Inflammatory macrophage treated with lipopolysaccharide for 1 hour (primary cell): ENCODE measurements around the gene LRRC42.
"Not testable (repeated sequence)": the region's sequence is repeated elsewhere in the genome, so short reads cannot be mapped to it uniquely, and the experiment has no call there.

Experiments used
- DNase-seq, 2 donors: peaks; one replicate each; pipeline ENCODE4 v3.0.0-alpha.2; 2020 to 2022

The LRRC42 gene

DNA sequence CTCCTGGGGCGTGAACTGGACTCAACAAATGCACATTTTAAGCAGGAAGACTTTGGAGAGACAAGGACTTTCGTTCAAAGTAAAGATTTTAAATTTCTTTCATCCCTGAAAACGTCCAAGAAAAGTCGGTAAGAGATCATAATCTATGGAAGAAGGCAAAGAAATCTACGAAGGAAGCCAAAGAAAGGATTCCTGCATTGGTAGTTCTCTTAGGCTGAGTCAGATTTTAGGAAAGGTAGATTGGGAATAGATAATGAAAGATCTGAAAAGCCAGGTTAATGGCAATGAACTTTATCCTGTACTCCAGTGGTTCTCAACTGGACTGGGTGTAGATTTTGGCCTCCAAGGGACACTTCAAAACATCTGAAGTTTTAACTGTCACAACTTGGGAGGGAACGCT lies 3.1 kb upstream of the LRRC42 start:
- no peak for DNase-seq

GRCh38 chr1:53943490-53944043 lies 2.6 kb upstream of the LRRC42 start:
- DNase-seq, result no peak

- no peak for DNase-seq
Observed at GRCh38 chr1:53944469-53945182, 1.5 kb upstream of the LRRC42 start.

GRCh38 chr1:53945183-53945432 lies 1.0 kb upstream of the LRRC42 start:
- peak in 1 of 2 donors; percentile 26 for DNase-seq

- DNase-seq, result peak; percentile 91 to 99
Observed at GRCh38 chr1:53945433-53946251, 508 bp upstream of the LRRC42 start, which contains the start of gene IFT25. TSS of gene IFT25 (minus strand) at chr1:53945699. CDS start at chr1:53940082, 5,617 bp downstream.

DNA sequence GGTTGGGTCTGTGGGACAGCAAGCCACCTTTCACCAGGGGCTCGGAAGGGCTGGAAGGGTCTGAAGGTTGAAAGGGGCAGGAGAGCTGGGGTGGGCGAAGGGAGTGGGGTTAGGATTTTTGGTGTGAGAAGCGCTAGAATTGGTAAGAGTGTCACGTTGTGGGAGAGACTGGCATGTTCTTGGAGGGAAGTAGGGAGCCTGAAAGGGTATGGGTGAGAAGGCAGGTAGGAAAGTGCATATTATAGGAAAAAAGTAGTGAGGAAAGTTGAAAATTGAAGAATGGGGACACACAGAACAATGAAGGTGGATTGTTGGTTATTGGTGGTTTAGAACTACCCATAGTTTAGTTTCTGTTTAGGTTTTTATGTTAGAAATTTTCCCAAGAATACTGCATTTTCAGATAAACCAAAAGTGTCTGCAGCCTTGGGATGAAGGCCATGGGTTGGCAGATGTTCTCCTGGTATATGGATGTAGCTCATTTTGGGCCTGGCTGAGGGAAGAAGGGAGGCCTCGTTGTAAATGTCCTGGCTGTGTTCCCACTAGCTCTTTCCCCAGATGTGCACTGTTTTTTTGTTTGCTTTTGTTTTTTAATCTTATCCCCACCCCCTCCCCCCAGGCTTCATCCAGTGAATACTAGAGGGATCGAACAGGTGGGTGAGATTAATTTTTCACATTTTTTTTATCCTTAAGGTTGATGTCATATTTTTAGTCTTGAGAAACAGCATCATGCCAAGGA lies 1.2 kb downstream of the LRRC42 start:
- DNase-seq, result no peak

DNA sequence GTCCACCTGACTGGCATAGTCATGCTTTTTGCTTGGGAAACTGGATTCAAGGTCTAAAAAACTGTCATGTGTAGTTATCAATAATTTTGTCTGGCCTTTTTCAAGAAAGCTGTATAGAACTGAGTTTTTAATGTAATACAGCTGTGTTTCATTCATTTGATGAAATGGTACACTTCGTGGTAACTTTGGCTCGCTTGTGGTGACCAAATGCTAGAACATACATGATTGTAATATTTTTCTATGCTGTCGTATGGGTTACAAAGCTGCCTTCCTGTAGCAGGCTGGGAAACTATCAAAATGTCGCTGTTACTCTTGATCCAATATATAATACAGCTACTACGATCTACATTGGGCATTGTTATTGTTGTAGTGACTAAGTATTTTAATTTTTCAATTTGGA lies 2.1 kb downstream of the LRRC42 start:
- DNase-seq, result no peak

- peak in 1 of 2 donors; percentile 43 for DNase-seq
Observed at GRCh38 chr1:53949023-53949990, 3.2 kb downstream of the LRRC42 start.

DNA sequence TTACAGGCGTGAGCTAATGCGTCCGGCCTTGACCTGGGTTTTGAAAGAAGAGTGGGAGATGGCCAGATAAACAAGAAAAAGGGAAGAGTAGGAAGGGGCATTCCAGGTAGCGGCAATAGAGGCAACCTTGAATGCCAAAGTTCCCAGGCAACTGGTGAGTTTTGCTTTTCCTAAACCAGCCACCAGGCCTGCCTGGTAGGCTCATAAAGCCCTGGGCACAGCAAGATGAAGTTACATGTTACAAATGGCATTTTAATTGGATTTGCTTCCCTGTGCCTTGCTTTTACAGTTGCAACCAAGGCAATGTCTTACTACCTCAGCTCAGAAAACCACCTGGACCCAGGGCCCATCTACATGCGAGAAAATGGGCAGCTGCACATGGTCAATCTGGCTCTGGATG lies 5.5 kb downstream of the LRRC42 start:
- no peak for DNase-seq

DNA sequence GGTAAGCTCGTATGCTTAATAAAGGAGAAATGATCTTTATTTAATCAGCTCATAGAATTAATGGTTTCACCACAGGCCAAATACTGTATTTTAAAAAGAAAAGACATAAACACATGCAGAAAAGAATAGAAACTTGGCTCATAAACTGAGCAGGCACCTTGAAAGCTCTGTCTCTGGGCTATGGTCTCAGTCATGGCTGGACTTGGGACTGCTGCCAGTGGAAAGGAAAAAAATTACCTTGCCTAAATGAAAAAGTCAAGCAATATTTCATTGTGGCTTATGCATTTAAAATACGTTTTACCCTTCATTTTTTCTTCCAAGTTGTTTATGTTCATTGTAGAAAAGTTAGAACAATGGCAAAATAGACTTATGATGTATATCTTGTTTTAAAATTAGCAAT lies 8.0 kb downstream of the LRRC42 start:
- DNase-seq, result no peak

- DNase-seq, result peak in 1 of 2 donors; percentile 15
Observed at GRCh38 chr1:53956308-53957168, 10.4 kb downstream of the LRRC42 start.

GRCh38 chr1:53957194-53957818 lies 11.2 kb downstream of the LRRC42 start:
- no peak for DNase-seq

DNA sequence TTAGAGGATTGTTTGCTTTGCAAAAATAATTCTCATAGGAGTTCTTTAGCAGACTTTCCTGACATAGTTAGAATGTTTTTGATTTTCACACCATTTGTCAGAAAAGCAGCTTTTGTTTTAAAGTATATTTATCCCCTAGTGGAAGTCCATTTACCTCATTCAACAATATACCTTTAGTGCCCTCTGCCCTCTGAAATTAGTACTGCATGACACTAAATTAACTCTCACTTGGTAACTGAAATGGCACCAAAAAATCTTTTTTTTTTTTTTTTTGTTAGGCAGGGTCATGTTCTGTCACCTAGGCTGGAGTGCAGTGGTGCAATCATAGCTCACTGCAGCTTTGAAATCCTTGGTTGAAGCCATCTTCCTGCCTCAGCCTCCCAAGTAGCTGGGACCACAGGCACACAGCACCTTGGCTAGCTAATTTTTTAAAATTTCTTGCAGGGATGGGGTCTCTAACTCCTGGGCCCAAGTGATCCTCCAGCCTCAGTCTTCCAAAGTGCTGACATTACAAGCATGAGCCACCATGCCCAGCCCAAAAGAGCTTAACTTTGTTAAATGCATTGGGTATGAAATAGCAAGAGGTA lies 13.6 kb downstream of the LRRC42 start:
- peak in 1 of 2 donors; percentile 76 for DNase-seq

- DNase-seq, result no peak
Observed at GRCh38 chr1:53962395-53962794, 16.2 kb downstream of the LRRC42 start.

GRCh38 chr1:53963460-53963859 lies 17.3 kb downstream of the LRRC42 start:
- DNase-seq, result no peak

DNA sequence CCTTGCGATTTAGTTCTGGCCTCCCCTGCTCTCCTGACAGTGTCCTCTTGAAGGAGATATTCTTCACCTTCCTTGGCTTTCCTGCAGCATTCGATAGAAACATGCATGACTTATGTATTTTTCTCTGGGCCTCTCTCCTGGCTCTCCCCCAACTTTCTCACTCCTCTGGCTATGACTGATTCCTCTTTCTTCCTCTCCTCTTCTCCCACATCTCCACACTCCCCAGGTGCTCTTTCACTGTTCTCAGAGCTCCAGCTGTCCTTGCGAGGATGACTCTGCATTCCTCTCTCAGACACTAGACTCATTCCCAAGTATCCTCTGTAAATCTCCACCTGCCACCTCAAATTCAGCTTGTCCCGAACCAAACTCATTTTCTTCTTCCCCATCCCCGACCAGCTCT lies 18.0 kb downstream of the LRRC42 start:
- no peak for DNase-seq

DNA sequence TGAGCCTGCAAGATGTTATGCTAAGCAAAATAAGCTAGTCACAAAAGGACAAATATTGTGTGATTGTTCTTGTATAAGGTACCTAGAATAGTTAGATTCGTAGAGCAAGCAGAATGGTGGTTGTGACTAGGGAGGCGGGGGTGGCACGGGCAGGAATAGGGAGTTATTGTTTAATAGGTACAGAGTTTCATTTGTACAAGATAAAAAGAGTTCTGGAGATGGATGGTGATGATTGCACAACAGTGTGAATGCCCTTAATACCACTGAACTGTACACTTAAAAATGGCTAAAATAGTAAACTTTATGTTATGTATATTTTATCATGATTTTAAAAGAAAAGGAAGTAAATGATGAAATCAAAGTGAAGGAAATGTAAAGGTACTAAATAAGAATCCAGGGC lies 20.6 kb downstream of the LRRC42 start:
- DNase-seq, result no peak

GRCh38 chr1:53967409-53968124 lies 21.4 kb downstream of the LRRC42 start:
- DNase-seq, result no peak

DNA sequence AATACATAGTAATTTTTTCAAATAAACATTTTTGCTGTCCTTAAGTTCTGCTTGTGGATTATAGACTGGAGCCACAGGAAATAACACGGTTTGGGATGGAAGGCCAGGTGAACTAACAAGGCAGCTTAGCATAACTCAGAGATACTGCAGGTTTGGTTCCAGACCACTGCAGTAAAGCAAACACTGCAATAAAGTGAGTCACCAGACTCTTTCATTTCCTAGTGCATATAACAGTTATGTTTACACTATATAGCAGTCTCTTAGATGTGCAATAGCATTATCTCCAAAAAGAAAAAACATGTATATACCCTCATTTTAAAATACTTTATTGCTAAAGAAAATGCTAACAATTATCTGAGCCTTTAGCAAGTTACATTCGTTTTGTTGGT lies 22.0 kb downstream of the LRRC42 start:
- DNase-seq, result no peak

DNA sequence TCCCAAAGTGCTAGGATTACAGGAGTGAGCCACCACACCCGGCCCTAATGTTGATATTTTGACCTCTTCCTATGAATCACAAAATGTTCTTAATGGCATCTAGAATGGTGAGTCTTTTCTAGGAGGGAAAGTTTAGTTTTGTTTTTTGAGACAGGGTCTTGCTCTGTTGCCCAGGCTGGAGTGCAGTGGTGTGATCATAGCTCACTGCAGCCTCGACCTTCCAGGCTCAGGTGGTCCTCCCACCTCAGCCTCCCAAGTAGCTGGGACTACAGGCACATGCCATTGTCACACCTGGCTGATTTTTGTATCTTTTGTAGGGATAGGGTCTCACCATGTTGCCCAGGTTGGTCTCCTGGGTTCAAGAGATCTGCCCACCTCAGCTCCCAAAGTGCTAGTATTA lies 23.2 kb downstream of the LRRC42 start:
- not testable (repeated sequence) for DNase-seq
